Spleen (tissue), 7 donors: ENCODE results near the gene PALLD.

Source experiments
- POLR2A ChIP-seq, 3 donors: fragments of 450-650 bp; IDR thresholded peaks; one replicate each; pipeline ENCODE4 v1.5.1; 2017; ENCODE audit warnings: antibody characterized with exemption in 3 of 3, mild to moderate bottlenecking in 1 of 3
- POLR2AphosphoS5 ChIP-seq, 3 donors: sonication (generic); formaldehyde crosslinking; IDR thresholded peaks; one replicate each; pipeline ENCODE4 v1.5.1; 2017; ENCODE audit warnings: antibody characterized with exemption in 3 of 3
- TF ChIP-seq, protein P1 (sequence below), 11 experiments: fragments of 200-600 bp in 7 of 11; fragments of 450-650 bp in 4 of 11; sonication (generic) in 4 of 11; IDR thresholded peaks in 8 of 11; conservative IDR thresholded peaks in 3 of 11; 1 replicate in 7 of 11; 2 replicates in 4 of 11; pipeline versions ENCODE4 v1.4.0 to v1.8.0; 2016 to 2021; ENCODE audit warnings: antibody characterized with exemption in 11 of 11, inconsistent platforms in 4 of 11, mild to moderate bottlenecking in 1 of 11
- donor health status: DM: no; HTN: no; CAD: no; lungs with moderate emphysema.
- donor health status: DM: no; HTN: no; CAD: no.
- donor health status: DM: no; HTN: no; CAD: no.

DNA sequence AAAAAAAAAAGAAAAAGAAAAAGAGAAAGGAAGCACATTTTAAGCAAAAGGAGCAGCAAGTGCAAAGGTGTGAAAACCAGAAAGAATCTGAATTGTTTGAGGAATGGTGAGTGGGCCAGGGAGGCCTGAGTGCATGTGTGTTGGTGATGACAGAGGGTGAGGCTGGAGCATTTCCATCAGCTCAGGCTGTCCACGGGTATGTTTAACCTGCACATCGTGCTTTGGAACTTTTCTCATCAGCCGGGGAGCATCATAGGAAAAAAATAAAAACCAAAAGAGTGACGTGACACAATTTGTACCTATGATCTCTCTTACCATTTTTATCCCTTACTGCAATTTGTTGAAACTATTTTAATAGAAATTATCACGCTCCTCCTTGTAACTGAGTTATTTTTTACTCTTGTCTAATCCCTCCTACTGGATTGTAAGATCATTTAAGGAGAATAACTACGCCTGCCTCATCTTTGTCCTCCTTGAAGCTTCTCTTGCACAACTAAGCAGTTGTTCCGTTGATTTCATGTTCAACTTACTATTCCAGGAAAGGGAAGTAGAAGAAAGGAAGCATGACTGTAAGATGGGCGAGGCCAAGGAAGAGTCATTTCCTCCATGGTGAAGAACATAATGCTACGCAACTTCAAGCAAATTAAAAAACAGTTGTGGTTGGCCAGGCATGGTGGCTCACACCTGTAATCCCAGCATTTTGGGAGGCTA is 7.0 kb downstream of the PALLD start:
- TF ChIP-seq, protein P1, sequence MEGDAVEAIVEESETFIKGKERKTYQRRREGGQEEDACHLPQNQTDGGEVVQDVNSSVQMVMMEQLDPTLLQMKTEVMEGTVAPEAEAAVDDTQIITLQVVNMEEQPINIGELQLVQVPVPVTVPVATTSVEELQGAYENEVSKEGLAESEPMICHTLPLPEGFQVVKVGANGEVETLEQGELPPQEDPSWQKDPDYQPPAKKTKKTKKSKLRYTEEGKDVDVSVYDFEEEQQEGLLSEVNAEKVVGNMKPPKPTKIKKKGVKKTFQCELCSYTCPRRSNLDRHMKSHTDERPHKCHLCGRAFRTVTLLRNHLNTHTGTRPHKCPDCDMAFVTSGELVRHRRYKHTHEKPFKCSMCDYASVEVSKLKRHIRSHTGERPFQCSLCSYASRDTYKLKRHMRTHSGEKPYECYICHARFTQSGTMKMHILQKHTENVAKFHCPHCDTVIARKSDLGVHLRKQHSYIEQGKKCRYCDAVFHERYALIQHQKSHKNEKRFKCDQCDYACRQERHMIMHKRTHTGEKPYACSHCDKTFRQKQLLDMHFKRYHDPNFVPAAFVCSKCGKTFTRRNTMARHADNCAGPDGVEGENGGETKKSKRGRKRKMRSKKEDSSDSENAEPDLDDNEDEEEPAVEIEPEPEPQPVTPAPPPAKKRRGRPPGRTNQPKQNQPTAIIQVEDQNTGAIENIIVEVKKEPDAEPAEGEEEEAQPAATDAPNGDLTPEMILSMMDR (IDR thresholded peaks at IDR 0.05 in 8 of 11, conservative IDR thresholded peaks at IDR 0.05 in 3 of 11), result no peak
- TF ChIP-seq POLR2A (IDR thresholded peaks at IDR 0.05) (no peak), POLR2AphosphoS5 (IDR thresholded peaks at IDR 0.05) (peak in 1 of 3 donors; percentile 76)
